GM21717 (cell line): ENCODE results near the gene KAT2A.
"Not testable (repeated sequence)": the region's sequence is repeated elsewhere in the genome, so short reads cannot be mapped to it uniquely, and the experiment has no call there.

Experiments used
- ATAC-seq: cut with Tn5 transposase; IDR thresholded peaks from one replicate; pipeline ENCODE4 v1.9.1; 2021; ENCODE audit warnings: mild to moderate bottlenecking, moderate library complexity; ENCODE audit not compliant: unreplicated experiment

The KAT2A gene

GRCh38 chr17:42120770-42121769 lies at the start of gene KAT2A:
Gene KAT2A, minus strand, starts transcription at chr17:42121367. Its CDS starts 63 bp downstream, at chr17:42121304.
- ATAC-seq: no peak

- ATAC-seq: no peak
Measured at GRCh38 chr17:42169351-42169750, 48.2 kb upstream of the KAT2A start.

GRCh38 chr17:42167807-42168206 lies 46.6 kb upstream of the KAT2A start:
- no peak for ATAC-seq

GRCh38 chr17:42166196-42166763 lies 45.1 kb upstream of the KAT2A start:
- ATAC-seq: no peak

GRCh38 chr17:42165751-42166150 lies 44.6 kb upstream of the KAT2A start:
- no peak for ATAC-seq

GRCh38 chr17:42163696-42164407 lies 42.7 kb upstream of the KAT2A start:
- no peak for ATAC-seq

- no peak for ATAC-seq
Measured at GRCh38 chr17:42163113-42163512, 41.9 kb upstream of the KAT2A start.

GRCh38 chr17:42160531-42160910 lies 39.4 kb upstream of the KAT2A start:
- no peak for ATAC-seq

GRCh38 chr17:42159796-42160530 lies 38.8 kb upstream of the KAT2A start:
- ATAC-seq: no peak

- no peak for ATAC-seq
Measured at GRCh38 chr17:42155614-42156045, 34.5 kb upstream of the KAT2A start.

GRCh38 chr17:42153919-42154742 lies 33.0 kb upstream of the KAT2A start:
- no peak for ATAC-seq

- no peak for ATAC-seq
Measured at GRCh38 chr17:42146911-42147607, 25.9 kb upstream of the KAT2A start.

- ATAC-seq: not testable (repeated sequence)
Measured at GRCh38 chr17:42143138-42143537, 22.0 kb upstream of the KAT2A start.

GRCh38 chr17:42142371-42142896 lies 21.3 kb upstream of the KAT2A start:
- no peak for ATAC-seq

GRCh38 chr17:42141382-42141781 lies 20.2 kb upstream of the KAT2A start:
- ATAC-seq: no peak

- ATAC-seq: not testable (repeated sequence)
Measured at GRCh38 chr17:42140690-42141089, 19.5 kb upstream of the KAT2A start.

- ATAC-seq: no peak
Measured at GRCh38 chr17:42138749-42139492, 17.8 kb upstream of the KAT2A start.

GRCh38 chr17:42136654-42137051 lies 15.5 kb upstream of the KAT2A start:
- no peak for ATAC-seq
